ENCODE measurements around the gene ARL4C.

The ARL4C gene

DNA sequence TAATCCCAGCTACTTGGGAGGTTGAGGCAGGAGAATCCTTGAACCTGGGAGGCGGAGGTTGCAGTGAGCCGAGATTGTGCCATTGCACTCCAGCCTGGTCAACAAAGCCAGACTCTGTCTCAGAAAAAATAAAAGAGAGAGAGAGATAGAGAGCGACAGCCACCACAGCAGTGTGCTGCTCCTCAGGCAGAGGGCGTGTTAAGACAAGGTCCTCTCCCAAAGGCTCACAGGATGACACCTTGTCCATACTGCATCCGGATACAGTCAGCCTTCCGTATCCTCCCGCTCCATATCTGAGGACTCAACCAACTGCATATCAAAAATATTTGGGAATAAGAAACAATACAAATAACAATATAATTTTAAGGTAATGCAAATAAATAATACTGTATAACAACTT is 20.1 kb downstream of the ARL4C start:
- H3K9me3 ChIP-seq (ENCODE audit: insufficient read depth, low read depth, low read length), result no peaks in the 10 kb centered on the region
- H3K4me3 ChIP-seq (ENCODE audit: low read length, poor library complexity, severe bottlenecking), result no peak overlapping the region
- no peak overlapping the region for H2AFZ ChIP-seq (ENCODE audit: low read length)
- H3K9ac ChIP-seq (ENCODE audit: low read depth, low read length, poor library complexity, severe bottlenecking), result no peak overlapping the region
- H3K4me2 ChIP-seq (ENCODE audit: low read depth, low read length, poor library complexity, severe bottlenecking), result no peak overlapping the region
- H4K20me1 ChIP-seq (ENCODE audit: insufficient read depth, low read length, poor library complexity, severe bottlenecking), result no peaks in the 10 kb centered on the region
- no peaks in the 10 kb centered on the region for H3F3A ChIP-seq (ENCODE audit: low read depth)
- H3K79me2 ChIP-seq (ENCODE audit: insufficient read depth, low read length), result no peaks in the 10 kb centered on the region
- TF ChIP-seq EZH2phosphoT487 (IDR thresholded peaks at IDR 0.05; ENCODE audit: borderline replicate concordance), result no peak
- TF ChIP-seq, protein P1, sequence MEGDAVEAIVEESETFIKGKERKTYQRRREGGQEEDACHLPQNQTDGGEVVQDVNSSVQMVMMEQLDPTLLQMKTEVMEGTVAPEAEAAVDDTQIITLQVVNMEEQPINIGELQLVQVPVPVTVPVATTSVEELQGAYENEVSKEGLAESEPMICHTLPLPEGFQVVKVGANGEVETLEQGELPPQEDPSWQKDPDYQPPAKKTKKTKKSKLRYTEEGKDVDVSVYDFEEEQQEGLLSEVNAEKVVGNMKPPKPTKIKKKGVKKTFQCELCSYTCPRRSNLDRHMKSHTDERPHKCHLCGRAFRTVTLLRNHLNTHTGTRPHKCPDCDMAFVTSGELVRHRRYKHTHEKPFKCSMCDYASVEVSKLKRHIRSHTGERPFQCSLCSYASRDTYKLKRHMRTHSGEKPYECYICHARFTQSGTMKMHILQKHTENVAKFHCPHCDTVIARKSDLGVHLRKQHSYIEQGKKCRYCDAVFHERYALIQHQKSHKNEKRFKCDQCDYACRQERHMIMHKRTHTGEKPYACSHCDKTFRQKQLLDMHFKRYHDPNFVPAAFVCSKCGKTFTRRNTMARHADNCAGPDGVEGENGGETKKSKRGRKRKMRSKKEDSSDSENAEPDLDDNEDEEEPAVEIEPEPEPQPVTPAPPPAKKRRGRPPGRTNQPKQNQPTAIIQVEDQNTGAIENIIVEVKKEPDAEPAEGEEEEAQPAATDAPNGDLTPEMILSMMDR (conservative IDR thresholded peaks at IDR 0.05; ENCODE audit: low read length), result 0 out of 2 replicates have a peak, but pooled peaks have one; percentile 18
- no peaks in the 10 kb centered on the region for H3K27me3 ChIP-seq (ENCODE audit: insufficient read depth, low read length, poor library complexity, severe bottlenecking)
- H3K9me2 ChIP-seq (replicated peaks; ENCODE audit: low read depth, low read length), result no peaks in the 10 kb centered on the region
- no peaks in the 10 kb centered on the region for H3K36me3 ChIP-seq (ENCODE audit: insufficient read depth, low read length)
- H3K4me1 ChIP-seq (ENCODE audit: insufficient read depth, low read length, poor library complexity, severe bottlenecking), result no peaks in the 10 kb centered on the region

- Histone ChIP-seq H3K27me3 (ENCODE audit: insufficient read depth, low read length, poor library complexity, severe bottlenecking) (no peaks in the 10 kb centered on the region), H3F3A (ENCODE audit: low read depth) (no peaks in the 10 kb centered on the region), H3K9me3 (ENCODE audit: insufficient read depth, low read depth, low read length) (no peaks in the 10 kb centered on the region), H3K4me2 (ENCODE audit: low read depth, low read length, poor library complexity, severe bottlenecking) (no peak overlapping the region), H3K4me3 (ENCODE audit: low read length, poor library complexity, severe bottlenecking) (no peak overlapping the region), H3K9me2 (replicated peaks; ENCODE audit: low read depth, low read length) (no peaks in the 10 kb centered on the region), H3K36me3 (ENCODE audit: insufficient read depth, low read length) (no peaks in the 10 kb centered on the region), H3K9ac (ENCODE audit: low read depth, low read length, poor library complexity, severe bottlenecking) (no peak overlapping the region), H4K20me1 (ENCODE audit: insufficient read depth, low read length, poor library complexity, severe bottlenecking) (no peaks in the 10 kb centered on the region), H3K79me2 (ENCODE audit: insufficient read depth, low read length) (no peaks in the 10 kb centered on the region), H3K4me1 (ENCODE audit: insufficient read depth, low read length, poor library complexity, severe bottlenecking) (no peaks in the 10 kb centered on the region), H2AFZ (ENCODE audit: low read length) (no peak overlapping the region)
- TF ChIP-seq EZH2phosphoT487 (IDR thresholded peaks at IDR 0.05; ENCODE audit: borderline replicate concordance), result no peak
- TF ChIP-seq, protein P1 (conservative IDR thresholded peaks at IDR 0.05; ENCODE audit: low read length), result no peak
Measured at GRCh38 chr2:234474654-234475053, 22.2 kb downstream of the ARL4C start.

DNA sequence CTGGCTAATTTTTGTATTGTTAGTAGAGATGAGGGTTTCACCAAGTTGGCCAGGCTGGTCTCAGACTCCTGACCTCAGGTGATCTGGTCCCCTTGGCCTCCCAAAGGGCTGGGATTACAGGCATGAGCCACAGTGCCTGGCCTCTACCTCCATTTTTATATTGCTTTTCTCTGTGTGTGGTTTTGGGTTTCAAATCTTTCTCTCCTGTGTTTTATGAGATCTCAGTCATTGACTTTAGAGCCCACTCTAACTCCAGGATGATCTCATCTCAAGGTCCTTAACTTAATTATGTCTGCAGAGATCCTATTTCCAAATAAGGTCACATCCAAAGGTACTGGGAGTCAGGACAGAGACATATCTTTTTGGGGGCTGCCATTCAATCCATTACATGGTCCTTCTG is 24.7 kb downstream of the ARL4C start:
- Histone ChIP-seq H3K4me2 (ENCODE audit: low read depth, low read length, poor library complexity, severe bottlenecking) (no peak overlapping the region), H3K4me3 (ENCODE audit: low read length, poor library complexity, severe bottlenecking) (no peak overlapping the region), H3K9me3 (ENCODE audit: insufficient read depth, low read depth, low read length) (no peaks in the 10 kb centered on the region), H3K27me3 (ENCODE audit: insufficient read depth, low read length, poor library complexity, severe bottlenecking) (no peaks in the 10 kb centered on the region), H2AFZ (ENCODE audit: low read length) (no peak overlapping the region), H4K20me1 (ENCODE audit: insufficient read depth, low read length, poor library complexity, severe bottlenecking) (no peaks in the 10 kb centered on the region), H3F3A (ENCODE audit: low read depth) (no peaks in the 10 kb centered on the region), H3K9me2 (replicated peaks; ENCODE audit: low read depth, low read length) (no peaks in the 10 kb centered on the region), H3K9ac (ENCODE audit: low read depth, low read length, poor library complexity, severe bottlenecking) (no peak overlapping the region), H3K79me2 (ENCODE audit: insufficient read depth, low read length) (no peaks in the 10 kb centered on the region), H3K36me3 (ENCODE audit: insufficient read depth, low read length) (no peaks in the 10 kb centered on the region), H3K4me1 (ENCODE audit: insufficient read depth, low read length, poor library complexity, severe bottlenecking) (no peaks in the 10 kb centered on the region)
- no peak for TF ChIP-seq EZH2phosphoT487 (IDR thresholded peaks at IDR 0.05; ENCODE audit: borderline replicate concordance)
- TF ChIP-seq, protein P1 (conservative IDR thresholded peaks at IDR 0.05; ENCODE audit: low read length), result no peak
